Measurements from ENCODE around the gene CLEC12A.

DNA sequence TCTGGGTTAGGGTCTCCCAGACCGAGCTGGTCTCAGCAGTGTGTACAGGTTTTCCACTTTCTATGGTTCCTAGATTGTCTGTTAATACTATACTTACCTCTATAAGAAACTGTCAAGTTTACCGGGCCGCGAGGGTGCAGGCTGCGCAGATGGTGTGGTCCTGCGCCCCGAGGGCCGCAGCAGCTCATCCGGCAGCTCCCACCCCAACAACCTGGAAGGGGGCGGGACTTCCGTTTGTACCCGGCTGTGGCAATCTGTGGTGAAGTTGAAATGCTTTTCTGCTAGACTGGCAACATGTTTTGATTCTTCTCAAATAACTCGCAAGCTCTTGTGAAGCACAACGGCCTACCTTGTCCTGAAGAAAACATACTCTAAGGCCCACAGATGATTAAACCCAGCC, 59.2 kb downstream of the CLEC12A start, which contains the start of gene CLEC9A:
- TF ChIP-seq CTCF (IDR thresholded peaks at IDR 0.05; ENCODE audit: low read depth, low read length, missing input control) = no peak
- TF ChIP-seq JUND (IDR thresholded peaks at IDR 0.05) = no peak
- no peak for TF ChIP-seq SP1 (IDR thresholded peaks at IDR 0.05)
- TF ChIP-seq, protein P1, sequence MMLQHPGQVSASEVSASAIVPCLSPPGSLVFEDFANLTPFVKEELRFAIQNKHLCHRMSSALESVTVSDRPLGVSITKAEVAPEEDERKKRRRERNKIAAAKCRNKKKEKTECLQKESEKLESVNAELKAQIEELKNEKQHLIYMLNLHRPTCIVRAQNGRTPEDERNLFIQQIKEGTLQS (IDR thresholded peaks at IDR 0.05) = no peak
- TF ChIP-seq TAF1 (conservative IDR thresholded peaks at IDR 0.05) = no peak
- TF ChIP-seq RXRA (IDR thresholded peaks at IDR 0.05) = no peak
- no peak for TF ChIP-seq RAD21 (IDR thresholded peaks at IDR 0.05)
- TF ChIP-seq, protein P2, sequence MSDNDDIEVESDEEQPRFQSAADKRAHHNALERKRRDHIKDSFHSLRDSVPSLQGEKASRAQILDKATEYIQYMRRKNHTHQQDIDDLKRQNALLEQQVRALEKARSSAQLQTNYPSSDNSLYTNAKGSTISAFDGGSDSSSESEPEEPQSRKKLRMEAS (IDR thresholded peaks at IDR 0.05) = no peak
- no peak for TF ChIP-seq YY1 (IDR thresholded peaks at IDR 0.05)
- TF ChIP-seq FOXA1 (IDR thresholded peaks at IDR 0.05) = no peak
- no peak for TF ChIP-seq ZBTB33 (IDR thresholded peaks at IDR 0.05)

Measured in liver (tissue), 3 donors.